Upper lobe of right lung (tissue), 1 donor: Measurements from ENCODE around the gene TXNL4A. TPM values are rescaled to one million over a fixed set of nuclear protein-coding genes. Genes with fewer than 3 reads are reported as not detected.
A peak's percentile ranks its signal among the peaks of the same experiment; 100 is the strongest.

Source experiments
- ATAC-seq: fragments of 200-7000 bp; cut with Tn5 transposase; one replicate; pipeline ENCODE4 v1.9.1; 2020; ENCODE audit warnings: mild to moderate bottlenecking, moderate library complexity
- DNase-seq: peaks from one replicate; pipeline ENCODE4 v3.0.0-alpha.2; 2020
- H3K27ac ChIP-seq: fragments of 200-600 bp; one replicate; pipeline ENCODE4 v1.8.0; 2022
- H3K27me3 ChIP-seq: fragments of 200-600 bp; one replicate; pipeline ENCODE4 v1.8.0; 2022; ENCODE audit warnings: mild to moderate bottlenecking
- H3K36me3 ChIP-seq: fragments of 200-600 bp; one replicate; pipeline ENCODE4 v1.8.0; 2022
- H3K4me1 ChIP-seq: fragments of 200-600 bp; one replicate; pipeline ENCODE4 v1.8.0; 2022
- H3K4me3 ChIP-seq: fragments of 200-600 bp; one replicate; pipeline ENCODE4 v1.8.0; 2022; ENCODE audit warnings: mild to moderate bottlenecking
- H3K9me3 ChIP-seq: fragments of 200-600 bp; one replicate; pipeline ENCODE4 v1.8.0; 2022
- CTCF ChIP-seq: fragments of 200-600 bp; IDR thresholded peaks from one replicate; pipeline ENCODE4 v1.8.0; 2022; ENCODE audit warnings: antibody characterized with exemption
- intact Hi-C: fragments of 100-400 bp; cut with DNase I; formaldehyde crosslinking; loops from one replicate; pipeline ENCODE4 v1.11.0; 2022
- total RNA-seq: library from RNA; stranded (reverse); fragmentation: NEBNext Ultra II Directional; extraction: Animal tissue kit (Norgen Biotek cat#: 25700); gene quantifications from one replicate; pipeline ENCODE4 v1.2.1, GENCODE V29; 2021
- donor health status: DM: no; HTN: yes; CAD: no; lungs with severe emphysema.

TXNL4A gene
- total RNA-seq, 1 donor from 2014 or later, result 80.7 TPM

DNA sequence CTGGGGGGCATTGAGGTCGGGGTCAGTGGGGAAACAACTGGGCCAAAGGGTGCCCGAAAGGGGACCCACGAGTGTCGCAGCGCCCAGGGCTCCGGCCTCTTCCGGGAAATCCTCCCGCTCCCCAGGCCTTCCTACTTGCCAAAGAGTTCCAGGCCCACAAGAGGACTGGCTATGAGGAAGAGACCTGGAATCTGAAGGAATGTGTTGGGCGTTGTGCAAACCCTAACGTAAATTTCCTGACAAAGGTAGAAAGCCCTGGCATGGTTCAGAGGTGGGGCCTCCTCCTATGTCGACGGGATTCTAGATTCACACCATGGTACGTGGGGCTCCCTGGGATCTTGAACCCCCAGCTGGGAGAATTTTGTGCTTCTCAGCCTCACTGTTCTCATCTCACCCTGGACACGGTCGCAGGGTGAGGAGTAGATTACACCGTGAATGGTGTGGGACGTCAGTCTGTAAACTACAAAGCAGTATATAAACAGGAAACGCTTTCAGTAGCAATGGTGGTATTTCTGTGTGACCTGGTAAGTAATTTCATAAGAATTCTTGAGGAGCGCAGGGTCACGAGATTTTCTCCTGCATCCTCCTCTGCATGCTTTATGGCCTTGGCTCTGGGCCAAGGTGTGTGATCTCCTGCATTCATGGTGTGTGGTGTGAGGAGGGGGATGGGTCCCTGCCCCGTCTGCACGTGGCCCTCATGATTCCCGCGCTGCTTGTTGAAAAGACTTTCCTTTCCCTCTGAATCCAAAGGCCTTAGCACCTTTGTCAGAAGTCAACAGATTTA is 23.1 kb downstream of the TXNL4A start:
- TF ChIP-seq CTCF, result no peak
- no peaks in the 10 kb centered on the region for H3K27me3 ChIP-seq
- peaks cover 21% of the 10 kb centered on the region for H3K4me1 ChIP-seq
- H3K9me3 ChIP-seq, result no peaks in the 10 kb centered on the region
- peak; percentile 57 for ATAC-seq
- peak overlapping the region; percentile 63 for H3K4me3 ChIP-seq
- H3K36me3 ChIP-seq, result peaks cover 17% of the 10 kb centered on the region
- intact Hi-C loops, result no loop called here
- peak overlapping the region; percentile 85 for H3K27ac ChIP-seq
- peak; percentile 80 for DNase-seq

DNA sequence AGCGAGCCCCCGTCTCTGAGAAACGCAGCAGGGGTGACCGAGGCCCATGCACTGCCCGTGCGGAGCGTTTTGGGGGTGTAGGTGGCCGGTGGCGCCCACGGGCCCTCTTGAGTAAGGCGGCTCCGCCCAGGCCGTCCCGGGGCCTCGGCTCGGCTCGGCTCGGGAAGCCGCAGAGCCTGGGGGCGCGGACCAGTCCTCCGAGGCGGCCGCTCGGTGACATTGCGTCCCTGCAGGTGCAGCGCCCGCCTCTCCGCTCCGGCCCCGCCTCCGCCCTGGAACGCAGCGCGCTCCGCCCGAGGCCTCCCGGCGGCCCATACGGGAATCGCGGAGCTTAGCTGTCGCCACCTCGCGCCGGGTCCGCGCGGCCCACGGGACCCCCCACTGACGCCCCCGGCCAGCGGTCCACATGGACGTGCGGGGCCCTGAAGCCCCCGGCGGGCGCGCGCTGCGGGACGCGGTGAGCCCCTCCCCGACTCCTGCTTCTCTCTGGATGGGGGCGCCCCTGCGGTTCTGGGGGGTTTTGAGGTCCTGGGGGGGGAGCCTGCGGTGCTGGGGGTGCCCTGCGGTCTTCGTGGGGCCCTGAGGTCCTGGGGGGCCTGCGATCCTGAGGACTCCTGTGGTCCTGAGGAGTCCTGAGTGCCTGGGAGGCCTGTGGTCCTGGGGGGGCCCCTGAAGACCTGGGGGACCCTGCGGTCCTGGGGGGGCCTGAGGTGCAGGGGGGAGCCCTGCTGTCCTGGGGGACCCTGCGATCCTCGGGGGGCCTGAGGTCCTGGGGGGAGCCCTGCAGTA is 23.8 kb downstream of the TXNL4A start, which contains the start of gene HSBP1L1:
HSBP1L1 (plus strand) TSS at position 314 of the 789 bp plus-strand sequence; CDS start at position 407, 93 bp downstream.
- Histone ChIP-seq H3K4me1 (peaks cover 26% of the 10 kb centered on the region), H3K27me3 (no peaks in the 10 kb centered on the region), H3K9me3 (no peaks in the 10 kb centered on the region), H3K4me3 (peak within 1 kb of the TSS; percentile 63), H3K27ac (peak within 1 kb of the TSS; percentile 85), H3K36me3 (peaks cover 10% of the 10 kb centered on the region)
- peak; percentile 89 for ATAC-seq
- DNase-seq, result peak; percentile 93
- intact Hi-C loops, result no loop called here
- TF ChIP-seq CTCF, result peak; percentile 44

DNA sequence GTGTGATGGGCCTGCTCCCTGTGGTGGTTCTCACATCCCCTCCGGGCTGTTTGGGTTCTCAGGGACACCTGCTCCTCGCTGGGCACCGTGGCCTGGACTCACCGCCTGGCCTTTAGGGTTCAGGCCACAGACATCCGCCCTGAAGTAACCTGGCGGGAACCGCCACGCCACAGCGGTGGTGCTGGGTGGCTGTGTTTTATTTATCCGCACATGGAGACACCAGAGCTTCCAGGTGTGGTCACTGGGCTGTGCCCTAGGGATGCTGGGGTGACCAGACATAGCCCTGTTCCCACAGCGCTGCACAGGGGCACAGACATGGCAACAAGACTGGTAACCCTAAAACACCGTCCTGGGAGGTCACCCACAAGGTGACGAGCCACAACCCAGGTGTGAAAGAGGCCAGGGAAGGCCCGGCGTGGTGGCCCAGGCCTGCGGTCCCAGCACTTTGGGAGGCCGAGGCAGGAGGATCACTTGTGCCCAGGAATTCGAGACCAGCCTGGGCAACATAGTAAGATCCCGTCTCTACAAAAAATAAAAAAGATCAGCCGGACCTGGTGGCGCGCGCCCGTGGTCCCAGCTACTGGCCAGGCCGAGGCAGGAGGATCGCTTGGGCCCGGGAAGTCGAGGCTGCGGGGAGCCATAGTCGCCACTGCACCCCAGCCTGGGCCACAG is 24.6 kb downstream of the TXNL4A start:
- DNase-seq, result no peak
- Histone ChIP-seq H3K36me3 (peaks cover 9% of the 10 kb centered on the region), H3K9me3 (no peaks in the 10 kb centered on the region), H3K4me3 (peak overlapping the region; percentile 63), H3K4me1 (peaks cover 28% of the 10 kb centered on the region), H3K27me3 (no peaks in the 10 kb centered on the region), H3K27ac (peak overlapping the region; percentile 85)
- no peak for TF ChIP-seq CTCF
- intact Hi-C loops, result no loop called here
- ATAC-seq, result no peak

GRCh38 chr18:79962835-79963657 is 25.3 kb downstream of the TXNL4A start:
- Histone ChIP-seq H3K27me3 (no peaks in the 10 kb centered on the region), H3K4me1 (peaks cover 28% of the 10 kb centered on the region), H3K4me3 (no peak overlapping the region), H3K36me3 (peaks cover 5% of the 10 kb centered on the region), H3K9me3 (no peaks in the 10 kb centered on the region), H3K27ac (peak overlapping the region; percentile 85)
- no peak for ATAC-seq
- no peak for DNase-seq
- intact Hi-C loops, result no loop called here
- no peak for TF ChIP-seq CTCF

GRCh38 chr18:79962311-79962710 is 26.1 kb downstream of the TXNL4A start:
- Histone ChIP-seq H3K4me1 (peaks cover 28% of the 10 kb centered on the region), H3K27me3 (no peaks in the 10 kb centered on the region), H3K36me3 (no peaks in the 10 kb centered on the region), H3K27ac (peak overlapping the region; percentile 76), H3K9me3 (no peaks in the 10 kb centered on the region), H3K4me3 (no peak overlapping the region)
- ATAC-seq, result peak; percentile 64
- DNase-seq, result peak; percentile 87
- no peak for TF ChIP-seq CTCF
- intact Hi-C loops, result no loop called here
